Tibial nerve (tissue), 4 donors: Measurements from ENCODE around the gene NINJ2. TPM values are rescaled to one million over a fixed set of nuclear protein-coding genes. Genes with fewer than 3 reads are reported as not detected.

Experiments
- DNase-seq, 2 donors: peaks; one replicate each; pipeline ENCODE4 v3.0.0-alpha.2; 2019; ENCODE audit warnings: low spot score in 2 of 2
- H3K27ac ChIP-seq, 4 donors: fragments of 200-600 bp; sonication (generic) in 3 of 4; one replicate each; pipeline ENCODE4 v1.5.1; 2017 to 2019; ENCODE audit warnings: mild to moderate bottlenecking in 1 of 4
- H3K27me3 ChIP-seq, 2 donors: fragments of 200-600 bp; sonication (generic) in 1 of 2; one replicate each; pipeline versions ENCODE4 v1.5.1 to v1.6.0; 2017 to 2019
- H3K36me3 ChIP-seq, 3 donors: fragments of 200-600 bp; sonication (generic); one replicate each; pipeline ENCODE4 v1.5.1; 2018 to 2019
- H3K4me1 ChIP-seq, 4 donors: fragments of 200-600 bp; sonication (generic) in 3 of 4; one replicate each; pipeline ENCODE4 v1.5.1; 2017 to 2019
- H3K4me3 ChIP-seq, 4 donors: fragments of 200-600 bp; sonication (generic) in 3 of 4; one replicate each; pipeline ENCODE4 v1.5.1; 2017 to 2019; ENCODE audit warnings: mild to moderate bottlenecking in 1 of 4, moderate library complexity in 1 of 4
- H3K9me3 ChIP-seq, 4 donors: fragments of 200-600 bp; sonication (generic) in 3 of 4; one replicate each; pipeline ENCODE4 v1.5.1; 2017 to 2019
- EP300 ChIP-seq, 2 donors: sonication (generic); formaldehyde crosslinking; IDR thresholded peaks; one replicate each; pipeline ENCODE4 v1.6.1; 2017; ENCODE audit warnings: antibody characterized with exemption in 2 of 2, mild to moderate bottlenecking in 1 of 2
- POLR2A ChIP-seq, 2 donors: fragments of 450-650 bp; IDR thresholded peaks; one replicate each; pipeline ENCODE4 v1.6.1; 2017; ENCODE audit warnings: antibody characterized with exemption in 2 of 2, mild to moderate bottlenecking in 2 of 2, moderate library complexity in 2 of 2
- WGBS, 2 donors: methylation state at CpG; one replicate each; pipeline ENCODE4 v1.1.5; 2018; 5-methylcytosine and 5-hydroxymethylcytosine counted together
- total RNA-seq, 4 donors: library from RNA; depleted of rRNA; stranded (reverse); fragments of >200 nt; gene quantifications; one replicate each; pipeline ENCODE4 v1.1.0, GENCODE V29; 2016
- TF ChIP-seq, protein P1 (sequence below), 5 experiments: fragments of 200-600 bp in 3 of 5; fragments of 450-650 bp in 2 of 5; sonication (generic) in 3 of 5; IDR thresholded peaks; one replicate each; pipeline ENCODE4 v1.5.1; 2016 to 2019; ENCODE audit warnings: antibody characterized with exemption in 5 of 5, mild to moderate bottlenecking in 3 of 5, moderate library complexity in 2 of 5

The NINJ2 gene
- total RNA-seq, 4 donors from 2014 or later: 8.4 to 17.7 (median 12.6) TPM

DNA sequence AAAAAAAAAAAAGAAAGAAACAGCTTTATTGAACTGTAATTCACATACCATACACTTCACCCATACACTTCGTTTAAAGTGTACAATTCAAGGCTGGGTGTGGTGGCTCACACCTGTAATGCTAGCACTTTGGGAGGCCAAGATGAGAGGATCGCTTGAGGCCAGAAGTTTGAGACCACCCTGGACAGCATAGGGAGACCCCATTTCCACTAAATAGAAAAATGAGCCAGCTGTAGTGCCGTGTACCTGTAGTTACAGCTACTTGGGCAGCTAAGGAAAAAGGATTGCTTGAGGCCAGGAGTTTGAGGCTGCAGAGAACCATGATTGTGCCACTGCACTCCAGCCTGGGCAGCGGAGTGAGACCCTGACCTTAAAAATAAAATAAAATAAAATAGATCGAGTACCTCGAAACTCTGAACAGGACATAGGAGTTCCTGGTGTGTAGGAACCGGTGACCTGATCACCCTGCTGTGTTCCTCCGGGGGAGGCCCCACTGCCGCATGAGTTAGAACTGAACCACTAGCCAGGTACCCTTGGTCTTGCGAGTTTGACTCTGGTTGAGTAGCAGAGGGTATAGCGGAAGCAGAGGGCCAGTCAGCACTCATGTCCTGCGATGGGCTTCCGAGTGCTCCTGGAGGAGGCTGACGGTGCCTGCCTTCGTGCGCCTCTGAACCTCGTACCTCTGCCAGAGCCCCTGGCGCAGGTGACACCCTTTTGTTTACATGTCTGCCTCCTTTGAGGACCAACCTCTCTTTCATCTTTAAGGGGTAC, 123.5 kb downstream of the NINJ2 start:
- peaks cover 0 to 45% (median 30%) of the 10 kb centered on the region in 4 donors for H3K4me1 ChIP-seq
- H3K27ac ChIP-seq: peak overlapping the region in 2 of 4 donors; percentile 86 to 91
- H3K9me3 ChIP-seq: no peaks in the 10 kb centered on the region
- no peak for TF ChIP-seq POLR2A (IDR thresholded peaks at IDR 0.05)
- TF ChIP-seq, protein P1, sequence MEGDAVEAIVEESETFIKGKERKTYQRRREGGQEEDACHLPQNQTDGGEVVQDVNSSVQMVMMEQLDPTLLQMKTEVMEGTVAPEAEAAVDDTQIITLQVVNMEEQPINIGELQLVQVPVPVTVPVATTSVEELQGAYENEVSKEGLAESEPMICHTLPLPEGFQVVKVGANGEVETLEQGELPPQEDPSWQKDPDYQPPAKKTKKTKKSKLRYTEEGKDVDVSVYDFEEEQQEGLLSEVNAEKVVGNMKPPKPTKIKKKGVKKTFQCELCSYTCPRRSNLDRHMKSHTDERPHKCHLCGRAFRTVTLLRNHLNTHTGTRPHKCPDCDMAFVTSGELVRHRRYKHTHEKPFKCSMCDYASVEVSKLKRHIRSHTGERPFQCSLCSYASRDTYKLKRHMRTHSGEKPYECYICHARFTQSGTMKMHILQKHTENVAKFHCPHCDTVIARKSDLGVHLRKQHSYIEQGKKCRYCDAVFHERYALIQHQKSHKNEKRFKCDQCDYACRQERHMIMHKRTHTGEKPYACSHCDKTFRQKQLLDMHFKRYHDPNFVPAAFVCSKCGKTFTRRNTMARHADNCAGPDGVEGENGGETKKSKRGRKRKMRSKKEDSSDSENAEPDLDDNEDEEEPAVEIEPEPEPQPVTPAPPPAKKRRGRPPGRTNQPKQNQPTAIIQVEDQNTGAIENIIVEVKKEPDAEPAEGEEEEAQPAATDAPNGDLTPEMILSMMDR (IDR thresholded peaks at IDR 0.05): no peak
- TF ChIP-seq EP300 (IDR thresholded peaks at IDR 0.05): no peak
- H3K27me3 ChIP-seq: peaks cover 0 to 3% of the 10 kb centered on the region in 2 donors
- WGBS, 2 donors: 90% methylated on average over 18 of the region's 18 CpGs
- no peak overlapping the region for H3K4me3 ChIP-seq
- DNase-seq: no peak
- no peaks in the 10 kb centered on the region for H3K36me3 ChIP-seq

DNA sequence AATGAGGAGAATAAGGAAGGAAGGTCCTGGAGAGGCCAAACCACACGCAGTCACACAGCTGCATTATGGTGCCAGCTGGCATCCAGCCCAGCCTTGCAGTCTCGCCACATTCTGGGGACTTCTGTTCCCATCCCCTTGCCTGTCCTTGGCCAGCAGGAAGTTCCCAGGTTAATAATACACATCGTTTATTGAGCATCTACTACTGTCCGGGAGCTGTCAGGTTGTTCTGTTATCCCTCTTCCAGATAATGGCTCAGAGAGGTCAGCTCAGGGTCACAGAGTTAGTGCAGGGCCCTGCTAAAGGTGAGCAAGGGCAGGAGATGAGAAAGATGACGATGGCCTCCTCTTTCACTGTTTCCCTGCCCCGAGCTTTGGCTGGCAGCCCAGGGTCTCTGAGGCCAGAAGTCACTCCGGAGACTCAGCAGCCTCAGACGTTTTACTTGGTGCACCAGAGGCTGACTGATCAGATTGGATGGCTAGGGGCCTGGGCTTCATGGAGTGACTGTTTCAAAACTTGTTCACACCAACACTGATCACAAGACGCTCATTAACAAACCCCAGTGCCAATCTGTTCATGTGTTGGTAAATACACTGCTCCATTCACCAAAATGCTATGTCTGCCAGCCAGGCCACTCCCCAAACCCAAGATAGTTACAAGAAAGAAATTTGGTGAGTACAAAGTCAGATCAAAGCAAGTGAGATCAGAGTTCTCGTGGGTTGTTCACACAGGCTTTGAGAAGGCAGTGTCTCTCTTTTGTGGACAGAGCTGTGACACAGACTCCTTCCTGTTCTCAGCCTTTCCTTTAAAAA, 124.3 kb downstream of the NINJ2 start:
- 14 to 19% methylated on average over 10 of the region's 10 CpGs for WGBS, 2 donors
- TF ChIP-seq, protein P1 (IDR thresholded peaks at IDR 0.05): no peak
- TF ChIP-seq POLR2A (IDR thresholded peaks at IDR 0.05) (no peak), EP300 (IDR thresholded peaks at IDR 0.05) (no peak)
- no peaks in the 10 kb centered on the region for H3K27me3 ChIP-seq
- peak overlapping the region; percentile 3 to 91 (median 61) for H3K27ac ChIP-seq
- no peak overlapping the region for H3K4me3 ChIP-seq
- H3K9me3 ChIP-seq: no peaks in the 10 kb centered on the region
- H3K4me1 ChIP-seq: peaks cover 0 to 45% (median 30%) of the 10 kb centered on the region in 4 donors
- DNase-seq: peak in 1 of 2 donors; percentile 36
- H3K36me3 ChIP-seq: no peaks in the 10 kb centered on the region

GRCh38 chr12:537772-538171, 125.5 kb downstream of the NINJ2 start:
- H3K4me3 ChIP-seq: no peak overlapping the region
- no peaks in the 10 kb centered on the region for H3K36me3 ChIP-seq
- H3K9me3 ChIP-seq: peaks cover 0 to 3% (median 0%) of the 10 kb centered on the region in 4 donors
- H3K27me3 ChIP-seq: no peaks in the 10 kb centered on the region
- no peak for DNase-seq
- TF ChIP-seq POLR2A (IDR thresholded peaks at IDR 0.05) (no peak), EP300 (IDR thresholded peaks at IDR 0.05) (no peak)
- TF ChIP-seq, protein P1 (IDR thresholded peaks at IDR 0.05): no peak
- peak overlapping the region in 1 of 4 donors; percentile 91 for H3K27ac ChIP-seq
- H3K4me1 ChIP-seq: peaks cover 0 to 41% (median 28%) of the 10 kb centered on the region in 4 donors
- 85 to 91% methylated on average over 4 of the region's 4 CpGs for WGBS, 2 donors

- DNase-seq: no peak
- Histone ChIP-seq H3K9me3 (peaks cover 0 to 11% (median 0%) of the 10 kb centered on the region in 4 donors), H3K36me3 (no peaks in the 10 kb centered on the region), H3K27ac (no peak overlapping the region), H3K4me3 (no peak overlapping the region), H3K27me3 (no peaks in the 10 kb centered on the region), H3K4me1 (peaks cover 0 to 35% (median 20%) of the 10 kb centered on the region in 4 donors)
- TF ChIP-seq EP300 (IDR thresholded peaks at IDR 0.05): no peak
- TF ChIP-seq, protein P1 (IDR thresholded peaks at IDR 0.05): no peak
- TF ChIP-seq POLR2A (IDR thresholded peaks at IDR 0.05): no peak
- WGBS, 2 donors: 76 to 83% methylated on average over 3 of the region's 3 CpGs
These were observed 126.4 kb downstream of the NINJ2 start for GRCh38 chr12:536751-537245.
